ENCODE data around the gene PDIA4.
"Not testable (repeated sequence)": the region's sequence is repeated elsewhere in the genome, so short reads cannot be mapped to it uniquely, and the experiment has no call there.

PDIA4 gene

DNA sequence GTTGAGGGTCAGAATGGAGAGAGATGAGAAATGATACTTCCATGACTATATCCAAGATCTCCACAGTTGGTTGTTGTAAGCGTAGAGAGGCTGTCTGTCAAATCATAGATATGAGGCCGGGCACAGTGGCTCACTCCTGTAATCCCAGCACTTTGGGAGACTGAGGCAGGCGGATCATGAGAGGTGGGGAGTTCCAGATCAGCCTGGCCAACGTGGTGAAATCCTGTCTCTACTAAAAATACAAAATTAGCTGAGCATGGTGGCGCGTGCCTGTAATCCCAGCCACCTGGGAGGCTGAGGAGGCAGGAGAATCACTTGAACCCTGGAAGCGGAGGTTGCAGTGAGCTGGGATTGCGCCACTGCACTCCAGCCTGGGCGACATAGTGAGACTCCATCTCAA is 2.1 kb upstream of the PDIA4 start:
- not testable (repeated sequence) for DNase-seq

DNA sequence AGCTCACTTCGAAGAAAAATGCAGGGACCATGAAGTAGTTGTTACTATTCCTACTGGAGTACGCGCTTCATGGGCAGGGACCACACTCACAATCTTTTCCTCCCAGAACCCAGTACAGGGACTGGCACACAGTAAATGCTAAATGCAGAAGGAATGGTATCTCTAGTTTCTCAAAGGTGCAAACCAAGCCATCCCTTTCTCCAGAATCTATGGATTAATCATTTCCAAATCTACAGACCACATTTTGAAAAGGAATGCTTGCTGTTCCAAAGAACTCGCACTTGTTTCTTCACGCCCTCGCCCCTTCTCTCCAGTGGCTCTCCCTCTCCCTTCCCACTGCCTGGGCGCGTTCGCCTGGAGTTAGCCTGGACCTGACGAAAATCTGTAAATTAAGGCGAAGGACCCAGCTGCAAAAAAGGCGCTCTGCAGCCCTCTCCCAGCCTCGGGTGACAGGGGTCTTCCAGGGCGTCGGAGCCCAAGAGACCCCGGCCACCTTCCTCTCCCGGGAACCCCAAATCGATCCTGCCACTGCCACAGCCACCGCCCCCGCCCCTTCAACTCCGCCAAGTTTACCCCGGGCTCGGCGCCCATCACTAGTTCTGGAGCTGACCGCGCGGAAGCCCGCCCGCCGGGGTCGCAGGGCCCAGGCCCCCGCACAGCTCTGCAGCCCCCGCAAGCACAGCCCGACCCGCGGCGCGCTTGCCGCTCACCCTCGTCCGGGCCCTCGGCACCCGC is 527 bp downstream of the PDIA4 start:
- DNase-seq, result no peak

DNA sequence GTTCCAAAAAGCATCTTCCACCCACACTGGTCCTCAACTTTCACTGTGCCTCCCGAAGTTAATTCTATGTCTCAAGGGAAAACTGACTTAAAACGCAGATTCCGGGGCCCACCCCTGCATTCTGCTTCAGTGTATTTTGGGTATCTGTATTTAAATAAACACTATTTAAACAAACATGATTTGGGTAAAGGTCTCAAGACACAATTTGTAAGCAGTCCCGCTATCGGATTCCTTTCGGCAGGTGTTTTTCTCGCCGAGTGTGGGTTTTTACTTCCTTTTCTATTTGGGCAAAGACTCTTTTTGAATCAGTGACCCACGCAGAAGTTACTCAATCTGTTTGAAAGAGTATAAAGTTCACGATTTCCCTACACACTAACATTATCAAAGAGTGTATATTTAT is 1.2 kb downstream of the PDIA4 start:
- DNase-seq, result no peak

DNA sequence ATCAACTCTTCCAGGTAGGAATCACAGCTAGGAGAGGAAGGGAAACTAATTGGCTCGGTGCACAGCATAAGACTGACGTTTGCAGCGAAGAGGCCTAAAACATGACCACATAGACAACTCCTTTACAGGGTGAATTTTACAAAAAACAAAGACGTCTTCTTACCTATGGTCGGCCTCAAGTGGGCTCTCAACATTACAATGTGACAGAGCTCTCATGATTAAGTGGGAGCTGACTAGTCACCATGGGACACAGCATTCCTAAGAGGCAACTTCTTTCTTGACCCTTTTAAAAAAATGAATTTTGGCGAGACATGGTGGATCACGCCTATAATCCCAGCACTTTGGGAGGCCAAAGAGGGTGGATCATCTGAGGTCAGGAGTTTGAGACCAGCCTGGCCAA is 4.6 kb downstream of the PDIA4 start:
- DNase-seq, result no peak

DNA sequence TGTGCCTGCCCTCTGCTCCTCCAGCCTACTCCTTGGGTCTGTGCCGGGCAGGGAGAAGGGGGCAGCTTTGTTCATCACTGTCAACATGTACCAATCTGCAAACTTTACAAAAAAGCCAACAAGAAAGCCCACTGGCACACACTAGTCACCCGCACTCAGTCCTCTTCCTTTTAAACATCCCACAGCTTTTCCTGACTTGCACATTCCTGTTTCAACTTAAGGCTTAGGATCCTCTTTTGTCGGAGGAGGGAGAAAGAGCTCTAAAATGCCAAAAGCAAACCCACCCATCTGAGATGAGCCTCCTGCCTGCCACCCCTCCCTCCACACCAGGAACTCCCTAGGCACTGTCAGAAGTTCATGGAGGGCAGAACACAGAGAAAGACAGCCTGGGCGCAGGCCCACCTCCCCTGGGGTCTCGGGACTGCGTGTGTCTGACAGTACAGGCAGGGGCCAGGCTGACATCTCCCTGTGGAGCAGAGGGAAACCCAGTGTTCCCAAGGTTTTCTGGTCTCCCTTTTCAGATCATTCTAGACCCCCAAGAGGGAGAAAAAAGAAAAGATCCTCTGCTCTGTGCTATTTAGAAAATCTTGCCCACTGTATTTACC is 5.4 kb downstream of the PDIA4 start:
- no peak for DNase-seq

DNA sequence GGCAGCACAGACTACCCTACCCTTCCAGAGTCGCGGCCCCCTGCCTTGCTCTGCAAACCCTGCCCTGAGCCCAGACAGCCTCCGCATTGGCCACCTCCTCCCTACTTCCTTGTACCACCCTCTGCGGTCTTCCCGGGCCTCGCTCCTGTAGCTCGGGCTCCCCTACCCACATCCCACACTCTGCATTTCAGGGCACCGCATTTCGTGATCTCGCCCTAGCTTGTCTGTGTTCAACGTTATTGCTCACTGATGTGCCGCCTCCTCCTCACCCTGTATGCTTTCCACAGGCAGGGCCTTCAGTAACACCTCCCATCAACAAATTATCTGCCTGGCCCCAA is 6.6 kb downstream of the PDIA4 start:
- no peak for DNase-seq

DNA sequence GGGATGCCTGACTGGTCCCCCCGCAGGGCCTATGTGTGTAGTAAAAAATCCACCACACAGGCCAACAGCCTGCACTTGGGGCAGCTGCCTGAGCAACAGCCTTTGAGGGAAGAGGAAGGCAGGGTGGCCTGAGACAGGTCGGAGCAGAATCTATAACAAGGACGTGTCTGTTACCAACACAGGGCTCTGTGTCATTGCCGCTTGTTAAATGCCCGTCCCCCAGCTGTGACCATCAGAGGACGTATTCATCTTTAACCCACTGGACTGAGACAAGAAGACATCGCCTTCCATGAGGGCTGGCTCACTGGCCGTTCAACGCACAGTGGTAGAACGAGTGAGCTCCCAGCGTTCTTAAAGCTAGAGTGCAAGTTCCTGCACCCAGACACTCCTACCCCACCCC is 7.8 kb downstream of the PDIA4 start:
- DNase-seq, result no peak

- no peak for DNase-seq
Observed at GRCh38 chr7:149016876-149017275, 11.4 kb downstream of the PDIA4 start.

GRCh38 chr7:149014309-149014708 is 14.0 kb downstream of the PDIA4 start:
- DNase-seq, result no peak

- no peak for DNase-seq
Observed at GRCh38 chr7:149013876-149014275, 14.4 kb downstream of the PDIA4 start.

DNA sequence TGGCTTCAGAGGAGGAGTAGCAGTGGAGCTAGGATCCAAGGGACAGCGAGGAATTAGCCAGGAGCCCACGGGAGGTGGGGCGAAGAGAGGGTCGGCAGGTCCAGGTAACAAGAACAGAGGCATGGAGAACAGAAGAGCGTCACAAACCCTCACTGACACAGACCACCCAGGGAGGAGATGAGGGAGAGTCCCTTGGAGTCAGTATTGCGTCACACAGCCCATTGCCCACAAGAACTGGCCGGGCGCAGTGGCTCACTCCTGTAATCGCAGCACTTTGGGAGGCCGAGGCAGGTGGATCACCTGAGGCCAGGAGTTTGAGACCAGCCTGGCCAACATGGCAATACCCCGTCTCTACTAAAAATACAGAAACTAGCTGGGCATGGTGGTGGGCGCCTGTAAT is 15.6 kb downstream of the PDIA4 start:
- DNase-seq, result not testable (repeated sequence)

- DNase-seq, result no peak
Observed at GRCh38 chr7:149011491-149011890, 16.8 kb downstream of the PDIA4 start.

- no peak for DNase-seq
Observed at GRCh38 chr7:149010451-149010850, 17.9 kb downstream of the PDIA4 start.

- no peak for DNase-seq
Observed at GRCh38 chr7:149009527-149009926, 18.8 kb downstream of the PDIA4 start.

DNA sequence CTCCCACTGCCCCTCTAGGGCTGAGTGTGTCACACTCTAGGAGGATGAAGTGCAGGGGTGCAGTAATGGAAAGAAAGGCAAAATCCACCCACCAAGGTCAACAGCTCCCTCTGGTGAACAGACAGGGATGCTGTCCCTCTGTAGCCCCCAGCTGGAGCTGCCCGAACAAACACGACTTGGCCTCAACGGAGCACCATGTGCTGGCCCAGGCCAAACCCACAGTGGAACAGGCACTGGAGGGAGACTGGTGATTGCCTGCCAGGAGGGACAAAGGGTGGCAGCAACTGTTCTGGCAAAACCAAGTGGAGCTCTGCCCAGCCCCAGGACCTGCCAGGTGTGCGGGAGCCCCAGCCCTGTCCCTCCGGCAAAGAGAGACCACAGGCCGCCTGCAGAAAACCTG is 20.7 kb downstream of the PDIA4 start:
- DNase-seq, result no peak

DNA sequence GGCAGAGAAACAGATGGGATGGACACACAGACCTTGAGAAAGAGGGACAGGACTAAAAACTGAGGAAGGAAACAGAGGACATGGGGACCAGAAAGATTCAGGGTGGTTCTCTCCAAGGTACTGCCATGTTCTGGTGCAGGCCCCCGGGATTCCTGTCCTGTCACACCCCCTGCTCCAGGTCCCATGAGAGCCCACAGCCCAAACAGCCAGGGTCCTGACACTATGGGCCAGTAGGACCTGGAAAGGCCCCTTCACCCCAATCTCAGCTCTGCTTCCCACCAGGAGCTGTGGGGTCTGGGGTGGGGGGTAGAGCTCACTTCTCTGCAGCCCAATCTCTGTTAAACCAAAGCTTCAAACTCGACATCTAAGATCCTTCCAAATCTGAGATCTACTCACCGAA is 21.2 kb downstream of the PDIA4 start:
- DNase-seq, result no peak

DNA sequence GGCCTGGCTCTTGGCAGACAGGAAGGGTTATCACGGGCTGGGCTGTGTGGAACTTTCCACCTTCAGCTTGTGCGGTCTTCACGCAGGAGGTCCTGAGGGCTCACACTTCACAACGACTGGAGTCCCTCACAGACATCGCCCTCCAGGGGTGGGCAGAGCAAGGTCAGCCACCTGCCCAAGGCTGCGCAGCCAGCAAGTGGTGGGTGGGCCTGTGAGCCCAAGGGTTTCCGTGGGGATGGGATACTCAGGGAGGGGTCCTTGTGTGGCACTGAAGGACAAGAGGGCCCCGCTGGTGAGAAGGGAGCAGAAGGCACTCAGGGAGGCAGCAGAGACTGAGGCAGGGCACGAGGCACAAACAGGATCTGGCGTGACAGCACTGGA is 22.0 kb downstream of the PDIA4 start:
- DNase-seq, result no peak

DNA sequence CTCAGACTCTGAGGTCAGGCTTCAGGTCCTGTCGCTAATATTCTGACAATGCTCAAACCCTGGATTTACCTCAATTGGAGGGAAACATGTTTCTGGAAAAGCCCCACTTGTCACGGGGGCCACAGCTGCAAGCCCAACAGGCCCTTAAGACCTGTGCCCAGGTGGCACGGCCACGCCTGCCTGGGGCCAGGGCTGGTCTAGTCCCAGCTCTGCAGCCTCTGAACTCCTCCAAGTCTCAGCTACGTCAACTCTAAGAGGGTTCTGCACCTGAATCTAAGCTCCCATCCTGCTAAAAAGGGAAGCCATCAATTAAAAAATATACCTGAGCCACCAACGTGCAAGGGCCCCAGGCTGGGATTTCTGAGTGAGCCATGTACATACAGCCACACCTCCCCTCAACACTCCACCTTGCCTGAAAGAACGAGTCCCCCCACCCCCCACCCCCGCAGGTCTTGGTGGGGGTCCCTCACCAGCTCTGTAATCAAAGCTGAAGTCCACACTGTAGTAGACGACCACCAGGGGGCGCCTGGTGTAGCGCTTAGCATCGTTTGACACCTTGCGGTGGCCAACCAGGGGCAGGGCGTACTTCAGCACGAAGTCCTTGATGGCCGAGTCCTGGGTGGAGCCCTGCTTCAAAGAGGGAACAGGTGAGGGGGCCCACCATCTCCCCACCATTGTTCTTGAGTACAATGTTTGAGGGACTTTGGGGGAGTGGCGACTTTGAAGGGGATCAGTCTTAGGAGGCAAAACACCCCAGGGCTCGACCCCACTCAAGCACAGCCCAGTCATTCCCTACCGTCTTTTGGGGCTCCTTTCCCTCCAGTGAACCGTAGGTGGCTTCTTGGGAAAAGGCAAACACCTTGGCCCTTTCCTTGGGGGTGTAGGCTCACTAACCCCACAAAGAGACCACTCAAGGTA is 22.6 kb downstream of the PDIA4 start:
- DNase-seq, result no peak

DNA sequence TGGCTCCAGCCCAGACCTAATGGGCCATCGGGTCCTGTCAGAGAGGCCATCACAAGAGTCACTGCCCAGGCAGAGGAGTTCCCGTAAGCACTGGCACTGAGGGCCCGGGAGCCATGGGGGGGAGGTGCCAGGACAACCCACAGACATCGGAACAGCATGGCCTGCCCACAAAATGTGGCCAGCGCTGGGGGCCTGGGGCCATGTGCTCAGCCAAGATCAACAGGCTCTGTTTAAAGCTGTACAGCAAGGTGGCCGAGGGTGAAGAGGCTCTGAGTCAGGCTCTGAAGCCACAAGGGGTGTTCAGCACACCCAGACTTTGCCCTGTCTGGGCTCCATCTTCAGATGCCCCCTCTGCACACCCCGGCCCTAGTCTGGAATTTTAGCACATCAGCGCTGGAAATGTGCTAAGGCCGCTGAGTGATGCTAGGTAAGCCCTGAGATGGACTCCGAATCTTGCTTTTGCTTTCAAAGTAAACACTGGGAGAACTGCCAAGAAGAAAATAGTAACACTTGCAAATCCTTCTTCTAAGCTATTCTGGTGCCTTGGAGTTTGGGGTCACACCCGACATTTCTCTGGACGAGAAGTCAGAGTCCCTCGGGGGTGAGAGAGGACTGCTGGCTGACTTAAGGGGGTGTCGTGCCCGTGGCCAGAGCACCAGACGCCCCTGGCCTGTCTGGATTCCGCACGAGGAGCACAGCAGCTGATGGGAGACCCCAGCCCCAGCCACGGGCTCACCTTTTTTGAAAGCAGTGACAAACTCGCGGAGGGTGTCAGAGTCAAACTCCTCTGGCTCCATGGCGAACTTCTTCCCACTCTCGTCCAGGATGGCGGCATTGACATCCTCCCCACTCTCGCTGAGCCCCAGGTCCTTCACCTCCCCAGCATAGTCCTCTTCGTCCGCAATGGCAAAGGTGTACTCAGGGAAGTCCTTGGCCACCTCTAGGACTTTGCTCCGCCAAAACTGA is 23.6 kb downstream of the PDIA4 start:
- no peak for DNase-seq

GRCh38 chr7:149003560-149004305 is 24.6 kb downstream of the PDIA4 start:
- no peak for DNase-seq

GRCh38 chr7:149003018-149003417 is 25.3 kb downstream of the PDIA4 start:
- no peak for DNase-seq

DNA sequence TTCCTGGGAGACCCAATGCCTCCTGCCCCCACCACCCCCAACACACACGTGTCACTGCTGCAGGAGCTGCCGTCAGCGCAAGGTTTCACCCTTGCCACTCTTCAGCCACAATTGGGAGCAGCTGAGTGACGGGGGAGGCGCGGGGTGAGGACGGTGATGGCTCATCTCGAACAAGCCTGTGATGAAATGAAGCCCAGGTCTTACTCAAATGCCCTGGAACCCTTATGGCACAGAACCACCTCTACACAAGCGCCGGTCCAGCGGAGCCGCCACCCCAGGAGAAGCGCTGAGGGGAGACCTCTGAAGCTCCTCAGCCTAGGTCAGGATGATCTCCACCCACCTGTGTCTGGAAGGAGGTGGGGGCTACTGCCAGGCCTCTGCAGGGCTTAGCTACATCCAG is 25.7 kb downstream of the PDIA4 start:
- no peak for DNase-seq

All from NCI-H2081 treated with DMSO at 0.1 percent for 48 hours (cell line).